Measurements from ENCODE around the gene HBA1.
"Not testable (repeated sequence)": the region's sequence is repeated elsewhere in the genome, so short reads cannot be mapped to it uniquely, and the experiment has no call there.

HBA1 gene

GRCh38 chr16:211631-212180, 35.2 kb downstream of the HBA1 start:
- DNase-seq, result not testable (repeated sequence)

- DNase-seq, result no peak
Observed at GRCh38 chr16:212999-213398, 36.5 kb downstream of the HBA1 start.

GRCh38 chr16:220021-220420, 43.5 kb downstream of the HBA1 start:
- DNase-seq, result no peak

Data from NCI-H1105 treated with DMSO at 0.1 percent for 48 hours (cell line).